ENCODE measurements around the gene PPP1R11. TPM values are rescaled to one million over a fixed set of nuclear protein-coding genes. Genes with fewer than 3 reads are reported as not detected.

The PPP1R11 gene
- total and polyA plus RNA-seq, 2 of the 4 experiments (the other 2 are of a cell fraction) = 15.6 to 46.0 TPM

- CTCF ChIA-PET = no interaction called here
- POLR2A ChIA-PET (ENCODE audit: unreplicated experiment) = no interaction called here
- no peak for ATAC-seq (ENCODE audit: low read depth)
These were observed 11.5 kb upstream of the PPP1R11 start for GRCh38 chr6:30055513-30055912.

More at GRCh38 chr6:30055513-30055912, 11.5 kb upstream of the PPP1R11 start:
- no peak overlapping the region for H4K91ac ChIP-seq (ENCODE audit: insufficient read depth, low read depth, low read length)
- H3K14ac ChIP-seq (replicated peaks; ENCODE audit: low read depth, low read length) = no peak overlapping the region
- intact Hi-C loops (cut with micrococcal nuclease) (no loop called here), dilution Hi-C loops (cut with HindIII; ENCODE audit: low sequenced_read_pairs, unreplicated experiment) (no loop called here), in situ Hi-C loops (cut with MboI; ENCODE audit: low sequenced_read_pairs) (no loop called here)
- no peak overlapping the region for H2BK20ac ChIP-seq (ENCODE audit: low read depth, low read length)
- no peak overlapping the region for H3K56ac ChIP-seq (ENCODE audit: extremely low read depth, insufficient read depth, low read length)
- no peak overlapping the region for H2AFZ ChIP-seq (replicated peaks; ENCODE audit: low read length, poor library complexity)
- H2BK15ac ChIP-seq (ENCODE audit: low read depth, low read length) = no peak overlapping the region
- no peak overlapping the region for H4K8ac ChIP-seq (ENCODE audit: low read depth in 2 of 2, low read length in 2 of 2)
- no peak overlapping the region for H2AK5ac ChIP-seq (ENCODE audit: low read depth, low read length)
- H2BK120ac ChIP-seq (ENCODE audit: low read depth, low read length) = no peak overlapping the region
- DNase-seq = no peak
- no peak overlapping the region for H3K4me3 ChIP-seq (ENCODE audit: insufficient read depth, low read depth, low read length)
- H3K4ac ChIP-seq (ENCODE audit: low read depth, low read length) = no peak overlapping the region
- no peaks in the 10 kb centered on the region; the same call in 1 of the 2 replicates for H3K4me1 ChIP-seq (ENCODE audit: control insufficient read depth, insufficient read depth, low read length)
- no peak overlapping the region for H2BK5ac ChIP-seq (ENCODE audit: low read depth, low read length, poor library complexity, severe bottlenecking)
- H3K18ac ChIP-seq (ENCODE audit: low read depth, low read length) = no peak overlapping the region
- H3K27me3 ChIP-seq (ENCODE audit: control insufficient read depth, insufficient read depth, low read length) = no peaks in the 10 kb centered on the region
- no peak overlapping the region for H2AK9ac ChIP-seq (replicated peaks; ENCODE audit: low read depth, low read length, poor library complexity)
- no CpG with 5 or more reads among the region's 1 CpG for WGBS, 2 experiments (ENCODE audit: extremely low coverage in 2 of 2, insufficient read length in 1 of 2)
- no TSS peak for BruUV-seq (replicated peaks)
- H3K9ac ChIP-seq (ENCODE audit: low read depth, low read length) = no peak overlapping the region
- TF ChIP-seq CEBPB (IDR thresholded peaks at IDR 0.05; ENCODE audit: low read depth, low read length) (no peak), SMC3 (IDR thresholded peaks at IDR 0.05; ENCODE audit: low read depth, low read length) (no peak), FOS (IDR thresholded peaks at IDR 0.05; ENCODE audit: low read depth, low read length) (no peak)
- peaks cover 8 to 9% of the 10 kb centered on the region in 2 experiments for H3K79me1 ChIP-seq (ENCODE audit: low read depth in 1 of 2, low read length in 2 of 2)
- H3K23ac ChIP-seq (ENCODE audit: low read depth, low read length) = no peak overlapping the region
- H3K36me3 ChIP-seq (ENCODE audit: control insufficient read depth, insufficient read depth, low read length) = peaks cover 2% of the 10 kb centered on the region; the same call in 1 of the 2 replicates
- H3K27ac ChIP-seq (ENCODE audit: insufficient read depth, low read length) = no peak overlapping the region
- H3K9me3 ChIP-seq (ENCODE audit: control insufficient read depth, insufficient read depth, low read length) = no peaks in the 10 kb centered on the region
- no peaks in the 10 kb centered on the region for H4K20me1 ChIP-seq (ENCODE audit: insufficient read depth, low read length)
- no peaks in the 10 kb centered on the region for H3K9me1 ChIP-seq (ENCODE audit: insufficient read depth, low read length)
- no peak overlapping the region for H3K4me2 ChIP-seq (ENCODE audit: low read depth, low read length)
- no peak overlapping the region for H4K5ac ChIP-seq (ENCODE audit: low read depth, low read length)

Measured in IMR-90 (cell line).